HG03558 (cell line): ENCODE results near the gene SLC7A4.
A peak's percentile ranks its signal among the peaks of the same experiment; 100 is the strongest.

ENCODE experiments used
- ATAC-seq: cut with Tn5 transposase; IDR thresholded peaks from one replicate; pipeline ENCODE4 v1.9.1; 2021; ENCODE audit warnings: moderate number of reproducible peaks; ENCODE audit not compliant: unreplicated experiment; ENCODE audit errors: extremely low read depth

The SLC7A4 gene

GRCh38 chr22:21001601-21002325, 30.6 kb downstream of the SLC7A4 start, which contains the start of gene THAP7:
TSS of gene THAP7 (minus strand) at chr22:21002118. CDS start at chr22:21001911, 207 bp downstream.
- peak; percentile 59 for ATAC-seq

- no peak for ATAC-seq
Observed at GRCh38 chr22:21000987-21001600, 31.3 kb downstream of the SLC7A4 start.

- ATAC-seq: no peak
Observed at GRCh38 chr22:21000207-21000986, 32.0 kb downstream of the SLC7A4 start.

GRCh38 chr22:20999350-21000206, 32.8 kb downstream of the SLC7A4 start:
- no peak for ATAC-seq

GRCh38 chr22:20998411-20999336, 33.7 kb downstream of the SLC7A4 start:
- ATAC-seq: no peak

GRCh38 chr22:20997536-20998257, 34.7 kb downstream of the SLC7A4 start:
- ATAC-seq: no peak

- ATAC-seq: no peak
Observed at GRCh38 chr22:20996598-20997535, 35.5 kb downstream of the SLC7A4 start.

- no peak for ATAC-seq
Observed at GRCh38 chr22:20996031-20996410, 36.3 kb downstream of the SLC7A4 start.

GRCh38 chr22:20995329-20996030, 36.9 kb downstream of the SLC7A4 start:
- ATAC-seq: no peak

- ATAC-seq: no peak
Observed at GRCh38 chr22:20994902-20995241, 37.5 kb downstream of the SLC7A4 start.

- no peak for ATAC-seq
Observed at GRCh38 chr22:20994128-20994901, 38.0 kb downstream of the SLC7A4 start.

- ATAC-seq: no peak
Observed at GRCh38 chr22:20993304-20994127, 38.8 kb downstream of the SLC7A4 start.

GRCh38 chr22:20992456-20993303, 39.7 kb downstream of the SLC7A4 start:
- no peak for ATAC-seq

- no peak for ATAC-seq
Observed at GRCh38 chr22:20992056-20992442, 40.3 kb downstream of the SLC7A4 start.
